GM03348 (cell line): ENCODE measurements around the gene GTPBP10.
A peak's percentile ranks its signal among the peaks of the same experiment; 100 is the strongest.
"Not testable (repeated sequence)": the region's sequence is repeated elsewhere in the genome, so short reads cannot be mapped to it uniquely, and the experiment has no call there.

Experiments
- DNase-seq: peaks from one replicate; pipeline ENCODE4 v3.0.0; 2012; ENCODE audit warnings: low spot score

Gene GTPBP10, protein sequence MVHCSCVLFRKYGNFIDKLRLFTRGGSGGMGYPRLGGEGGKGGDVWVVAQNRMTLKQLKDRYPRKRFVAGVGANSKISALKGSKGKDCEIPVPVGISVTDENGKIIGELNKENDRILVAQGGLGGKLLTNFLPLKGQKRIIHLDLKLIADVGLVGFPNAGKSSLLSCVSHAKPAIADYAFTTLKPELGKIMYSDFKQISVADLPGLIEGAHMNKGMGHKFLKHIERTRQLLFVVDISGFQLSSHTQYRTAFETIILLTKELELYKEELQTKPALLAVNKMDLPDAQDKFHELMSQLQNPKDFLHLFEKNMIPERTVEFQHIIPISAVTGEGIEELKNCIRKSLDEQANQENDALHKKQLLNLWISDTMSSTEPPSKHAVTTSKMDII

DNA sequence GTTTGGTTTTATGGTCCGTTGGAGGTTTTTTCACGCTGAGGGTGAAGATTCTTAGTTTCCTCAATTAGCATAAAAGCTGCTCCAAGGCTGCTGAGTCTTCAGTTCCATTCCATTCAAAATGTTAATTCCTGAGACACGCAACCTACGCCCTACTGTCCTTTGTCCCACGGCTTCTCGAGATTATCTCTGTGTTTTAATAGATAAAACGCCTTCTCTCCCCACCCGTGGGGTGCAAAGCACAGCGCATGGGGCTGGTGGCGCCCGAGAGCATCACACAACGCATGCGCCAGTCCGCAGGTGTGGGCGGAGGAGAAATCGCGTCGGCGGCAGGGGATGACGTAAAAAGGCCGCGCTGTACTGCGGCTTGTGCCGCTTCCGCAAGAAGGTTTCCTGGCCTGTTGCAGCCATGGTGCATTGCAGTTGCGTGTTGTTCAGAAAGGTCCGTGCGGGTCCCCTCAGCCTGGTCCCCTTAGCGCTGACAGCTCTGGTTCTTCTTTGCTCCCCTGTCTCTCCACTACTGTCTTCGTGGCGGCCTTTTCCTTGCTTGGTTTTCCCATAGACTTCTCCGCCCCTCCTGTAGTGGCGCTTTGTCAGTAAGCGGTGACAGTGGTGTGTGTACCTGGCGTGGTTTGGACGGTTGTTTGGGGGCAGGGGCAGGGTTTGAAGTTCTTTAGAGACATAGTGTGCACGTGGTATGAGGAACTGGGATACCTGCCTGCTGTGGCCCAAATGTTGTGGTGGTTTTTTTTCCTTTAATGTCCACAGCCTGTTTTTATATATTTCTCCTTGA lies at the start of gene GTPBP10:
TSS of gene GTPBP10 (plus strand) at position 381 of the 790 bp plus-strand sequence. CDS start at position 407, 26 bp downstream.
- peak; percentile 96 for DNase-seq

DNA sequence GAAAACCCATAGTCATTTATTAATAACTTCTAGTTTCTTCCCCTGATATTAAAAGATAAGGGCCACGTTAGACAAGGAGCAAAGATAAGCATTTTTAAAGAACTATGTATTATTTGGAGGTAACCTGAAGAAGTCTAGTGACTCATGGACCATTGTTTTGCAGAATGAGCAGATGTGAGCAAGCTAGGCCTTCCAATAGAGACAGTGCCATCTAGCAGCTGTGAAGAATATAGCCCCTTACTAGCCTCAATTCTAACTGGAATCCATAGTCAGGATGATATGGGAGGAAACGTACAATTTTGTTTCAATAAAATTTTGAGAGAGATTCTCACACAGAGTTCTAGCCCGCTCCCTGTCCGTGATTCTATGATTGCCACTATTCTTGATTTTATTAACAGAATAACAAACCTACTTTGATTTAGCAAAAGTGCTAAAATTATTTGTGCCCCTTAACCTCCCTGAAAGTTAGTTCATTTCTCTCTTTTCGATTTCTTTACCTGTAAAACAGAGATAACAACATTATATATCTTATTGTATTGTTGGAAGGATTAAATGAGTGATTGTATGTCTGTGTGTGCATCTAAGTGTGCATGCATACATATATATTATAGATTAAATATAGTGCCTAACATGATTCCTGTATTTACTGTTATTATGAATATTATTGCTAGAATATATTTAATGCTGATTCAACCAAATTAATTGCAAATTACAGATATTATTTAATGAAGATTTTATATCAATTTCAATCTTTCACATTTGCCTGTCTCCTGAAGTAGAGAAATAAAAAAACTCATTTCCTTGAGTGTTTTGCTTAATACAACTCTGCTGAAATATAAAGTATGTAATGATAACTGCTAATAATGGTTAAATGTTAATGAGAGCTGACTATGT lies 48.1 kb upstream of the GTPBP10 start:
- peak; percentile 83 for DNase-seq

DNA sequence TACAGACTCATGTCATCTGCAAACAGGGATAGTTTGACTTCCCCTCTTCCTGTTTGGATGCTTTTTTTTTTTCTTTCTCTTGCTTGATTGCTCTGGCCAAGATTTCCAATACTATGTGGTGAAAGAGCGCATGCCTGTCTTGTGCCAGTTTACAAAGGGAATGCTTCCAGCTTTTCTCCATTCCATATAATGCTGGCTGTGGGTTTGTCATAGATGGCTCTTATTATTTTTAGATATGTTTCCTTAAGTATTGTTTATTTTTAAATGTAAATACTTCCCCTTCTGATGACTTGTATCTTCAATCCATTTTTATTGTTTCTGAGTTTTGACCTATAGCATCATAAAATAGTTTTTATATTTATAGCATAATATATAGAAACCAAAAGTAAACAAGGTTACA lies 43.3 kb upstream of the GTPBP10 start:
- no peak for DNase-seq

DNA sequence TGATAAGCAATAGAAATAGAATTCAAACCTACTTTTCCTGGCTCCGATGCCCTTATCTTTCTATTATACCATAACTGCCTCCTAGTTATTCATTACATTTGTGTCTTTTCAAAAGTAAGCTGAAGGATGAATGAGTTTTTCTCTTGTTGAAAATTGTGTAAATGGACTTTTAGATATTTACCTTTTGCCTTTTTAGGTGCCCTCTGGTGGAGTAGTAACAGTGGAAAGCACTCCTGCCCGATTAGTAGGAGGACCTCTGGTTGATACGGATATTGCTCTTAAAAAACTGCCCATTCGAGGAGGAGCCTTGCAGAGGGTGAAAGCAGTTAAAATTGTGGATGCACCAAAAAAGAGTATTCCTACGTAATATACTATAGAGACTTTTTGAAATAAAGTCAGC lies 36.6 kb upstream of the GTPBP10 start:
- DNase-seq: no peak

DNA sequence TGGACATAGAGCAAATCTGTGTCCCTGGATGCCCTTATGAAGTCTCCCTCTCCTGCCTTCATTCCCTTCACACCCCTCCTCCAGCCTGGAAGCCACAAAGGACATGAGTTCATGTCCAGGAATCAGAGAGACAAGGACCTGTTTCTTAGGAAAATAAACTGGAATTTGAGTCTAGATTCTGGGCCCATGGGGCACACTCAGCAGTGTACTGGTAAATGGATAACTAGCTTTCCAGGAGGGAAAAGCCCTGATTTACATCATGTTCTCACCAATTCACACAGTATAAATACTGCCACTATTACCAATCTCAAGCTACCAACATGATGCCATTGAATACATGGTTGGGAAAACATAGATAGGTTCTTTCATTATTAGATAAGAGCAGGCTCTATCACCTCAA lies 35.3 kb upstream of the GTPBP10 start:
- DNase-seq: no peak

DNA sequence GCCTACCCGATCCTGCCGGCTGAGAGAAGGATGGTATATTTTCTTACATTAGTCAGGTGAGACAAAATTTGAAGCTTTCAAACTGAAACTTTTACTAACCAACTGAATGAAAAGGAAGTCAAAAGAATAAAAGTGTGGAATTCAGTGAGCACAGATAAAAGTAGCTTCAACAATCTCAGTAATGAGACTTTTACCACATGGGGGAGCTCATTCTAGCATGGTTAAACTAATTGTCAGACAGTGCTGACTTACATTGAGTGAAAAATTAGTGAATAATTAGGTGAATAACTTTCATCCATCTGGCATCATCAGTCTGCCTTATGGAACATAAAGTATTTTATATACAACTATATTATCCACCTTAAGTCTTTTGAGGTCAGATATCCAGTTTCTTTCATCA lies 33.8 kb upstream of the GTPBP10 start:
- peak; percentile 21 for DNase-seq

DNA sequence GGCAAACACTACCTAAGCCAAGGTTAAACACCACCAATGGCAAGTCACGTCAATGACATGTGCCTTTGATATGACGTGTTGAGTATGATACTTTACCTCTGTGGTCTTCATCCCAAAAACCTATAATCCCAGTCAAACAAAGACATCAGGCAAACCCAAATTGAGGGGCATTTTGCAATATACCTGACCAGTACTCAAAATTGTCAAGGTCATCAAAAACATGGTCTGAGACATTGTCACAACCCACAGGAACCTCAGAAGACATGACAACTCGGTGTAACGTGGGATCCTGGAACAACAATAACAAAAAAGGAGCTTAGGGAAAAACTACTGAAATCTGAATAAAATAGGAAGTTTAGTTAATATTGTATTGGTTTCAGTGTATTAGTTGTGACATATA lies 32.6 kb upstream of the GTPBP10 start:
- no peak for DNase-seq

DNA sequence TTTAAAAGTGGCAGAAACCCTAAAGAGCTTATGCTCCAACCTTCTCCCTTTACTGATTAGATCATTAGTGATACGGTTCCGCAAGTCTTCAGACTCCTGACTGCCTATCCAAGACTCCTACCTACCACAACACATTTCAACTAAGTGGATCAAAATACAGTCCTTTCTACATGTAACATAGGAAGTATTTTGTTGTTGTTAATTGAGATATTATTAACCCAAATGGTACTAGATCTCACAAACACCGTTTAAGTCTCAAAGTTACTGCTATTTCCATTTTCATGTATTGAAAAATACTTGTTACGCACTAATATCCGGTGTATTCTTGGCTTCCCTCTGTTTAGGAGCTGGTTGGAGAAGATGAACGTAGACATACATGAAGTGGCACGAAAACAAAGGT lies 26.5 kb upstream of the GTPBP10 start:
- no peak for DNase-seq

DNA sequence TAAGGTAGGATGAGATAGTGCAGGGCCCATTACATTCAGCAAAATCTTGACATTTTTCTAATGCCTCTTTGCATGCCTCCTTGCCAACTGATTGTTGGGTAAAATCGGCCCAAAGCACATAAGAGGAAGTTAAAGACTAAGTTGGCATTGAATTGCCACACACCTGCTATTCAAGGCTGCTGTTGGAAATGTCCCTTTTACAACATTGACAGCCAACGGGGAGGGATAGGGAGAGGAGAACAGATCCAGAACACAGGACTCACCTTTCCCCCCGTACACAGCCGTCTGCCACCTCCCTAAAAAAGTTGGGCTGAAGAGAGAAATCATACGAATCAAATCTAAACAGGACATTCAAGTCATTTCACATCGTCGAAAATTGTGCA lies 26.1 kb upstream of the GTPBP10 start:
- DNase-seq: no peak

DNA sequence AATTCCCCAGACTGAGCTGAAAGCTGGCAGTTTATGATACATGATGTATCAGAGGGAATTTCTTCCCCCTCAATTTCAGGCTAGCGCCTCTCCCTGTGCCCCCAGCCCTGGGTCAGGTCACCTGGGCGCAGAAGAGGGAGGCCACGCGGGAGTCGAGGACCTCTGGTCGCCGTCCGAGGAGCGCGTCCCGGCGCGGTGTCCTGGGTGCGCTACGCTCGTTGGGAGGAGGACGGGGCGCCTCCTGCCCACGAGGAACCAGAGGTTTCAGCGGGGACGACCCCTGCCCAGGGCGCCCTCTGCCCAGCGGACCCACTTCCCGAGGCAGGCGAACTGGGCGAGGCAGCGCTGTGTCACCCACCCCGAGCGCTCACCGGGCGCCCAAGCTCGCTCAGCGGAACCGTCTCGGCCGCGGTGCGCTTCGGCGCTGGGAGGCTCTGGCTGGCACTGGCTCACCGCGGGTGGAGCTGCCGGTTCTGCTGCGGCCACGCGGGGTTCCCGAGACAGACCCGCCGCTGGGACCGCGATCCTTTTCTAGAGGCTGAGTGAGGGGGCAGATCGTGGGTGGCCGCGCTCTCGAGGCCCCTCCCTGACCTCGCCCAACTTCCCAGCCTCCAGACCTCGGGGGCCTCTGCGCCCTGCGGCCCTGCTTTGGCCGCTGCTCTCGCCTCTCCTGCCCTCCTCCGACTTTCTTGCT lies 25.6 kb upstream of the GTPBP10 start, which contains the start of gene FAM237B:
TSS of gene FAM237B (minus strand) at position 504 of the 694 bp plus-strand sequence. CDS start 1,556 bp downstream, outside the sequence.
- DNase-seq: peak; percentile 62

DNA sequence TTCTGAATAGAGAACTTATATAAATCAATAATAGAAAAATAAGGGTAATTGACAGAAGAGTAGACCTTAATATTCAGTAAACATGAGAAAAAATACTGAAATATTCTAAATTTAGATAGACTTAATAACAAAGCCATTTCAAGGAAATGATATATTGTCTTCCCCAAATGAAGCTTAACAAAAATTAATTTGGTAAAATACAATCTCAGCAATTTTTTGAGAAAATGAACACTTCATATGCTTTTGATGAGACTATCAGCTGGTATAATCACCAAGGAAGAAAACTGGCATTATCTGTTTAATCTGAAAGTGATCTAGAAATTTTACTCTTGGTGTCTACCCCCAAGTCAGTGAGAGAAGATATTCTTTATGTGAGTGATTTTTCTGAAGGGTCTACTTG lies 23.7 kb upstream of the GTPBP10 start:
- no peak for DNase-seq

DNA sequence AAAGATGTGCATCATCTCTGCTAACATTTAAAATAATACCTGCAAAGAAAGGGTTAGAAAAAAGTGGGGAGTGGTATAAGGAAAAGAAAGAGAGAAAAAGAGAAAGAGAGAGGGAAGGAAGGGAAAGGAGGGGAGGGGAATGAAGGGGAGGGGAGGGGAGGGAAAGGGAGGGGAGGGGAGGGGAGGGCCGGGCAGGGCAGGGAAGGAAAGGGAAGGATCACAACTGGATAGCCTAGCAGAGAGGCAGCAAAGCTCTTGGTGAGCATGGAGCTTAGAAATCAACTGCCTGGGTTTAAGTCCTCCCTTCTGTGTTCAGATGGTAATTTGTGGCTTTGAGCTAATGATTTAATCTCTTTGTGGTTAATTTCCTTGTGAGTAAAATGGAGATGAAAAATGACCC lies 20.0 kb upstream of the GTPBP10 start:
- DNase-seq: no peak

DNA sequence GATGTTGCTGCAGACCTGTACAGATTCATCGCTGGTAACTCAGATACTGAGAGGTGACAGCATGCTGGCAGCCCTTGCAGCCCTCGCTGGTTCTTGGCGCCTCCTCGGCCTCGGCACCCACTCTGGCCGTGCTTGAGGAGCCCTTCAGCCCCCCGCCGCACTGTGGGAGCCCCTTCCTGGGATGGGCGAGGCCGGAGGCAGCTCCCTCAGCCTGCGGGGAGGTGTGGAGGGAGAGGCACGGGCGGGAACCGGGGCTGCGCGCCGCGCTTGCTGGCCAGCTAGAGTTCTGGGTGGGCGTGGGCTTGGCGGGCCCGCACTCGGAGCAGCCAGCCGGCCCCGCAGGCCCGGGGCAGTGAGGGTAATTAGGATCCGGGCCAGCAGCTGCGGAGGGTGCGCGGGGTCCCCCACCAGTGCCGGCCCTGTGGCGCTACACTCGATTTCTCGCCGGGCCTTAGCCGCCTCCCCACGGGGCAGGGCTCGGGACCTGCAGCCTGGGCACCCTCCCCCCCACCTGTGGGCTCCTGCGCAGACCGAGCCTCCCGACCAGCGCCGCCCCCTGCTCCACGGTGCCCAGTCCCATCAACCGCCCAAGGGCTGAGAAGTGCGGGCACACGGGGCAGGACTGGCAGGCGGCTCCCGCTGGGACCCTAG lies 12.2 kb upstream of the GTPBP10 start:
- DNase-seq: no peak

DNA sequence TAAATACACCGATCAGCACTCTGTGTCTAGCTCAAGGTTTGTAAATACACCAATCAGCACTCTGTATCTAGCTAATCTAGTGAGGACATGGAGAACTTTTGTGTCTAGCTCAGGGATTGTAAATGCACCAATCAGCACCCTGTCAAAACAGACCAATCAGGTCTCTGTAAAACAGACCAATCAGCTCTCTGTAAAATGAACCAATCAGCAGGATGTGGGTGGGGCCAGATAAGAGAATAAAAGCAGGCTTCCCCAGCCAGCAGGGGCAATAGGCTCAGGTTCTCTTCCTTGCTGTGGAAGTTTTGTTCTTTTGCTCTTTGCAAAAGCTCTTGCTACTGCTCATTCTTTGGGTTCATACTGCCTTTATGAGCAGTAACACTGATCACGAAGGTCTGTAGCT lies 11.6 kb upstream of the GTPBP10 start:
- DNase-seq: not testable (repeated sequence)

DNA sequence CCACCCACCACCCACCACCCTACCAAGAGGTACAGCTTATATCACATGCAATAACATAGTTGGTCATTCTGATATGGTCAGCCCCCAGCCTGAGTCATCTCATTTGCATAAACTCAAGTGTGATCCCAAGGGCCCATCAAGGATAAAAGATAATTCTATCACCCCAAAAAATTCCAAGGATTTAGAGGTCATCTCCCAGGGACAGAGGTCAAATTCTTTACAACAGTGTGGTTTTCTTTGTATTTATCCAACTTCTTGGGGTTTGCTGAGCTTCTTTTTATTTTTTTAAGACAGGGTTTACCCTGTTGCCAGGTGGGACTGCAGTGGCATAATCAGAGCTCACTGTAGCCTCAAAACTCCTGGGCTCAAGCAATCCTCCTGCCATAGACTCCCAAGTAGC lies 9.4 kb upstream of the GTPBP10 start:
- DNase-seq: no peak

DNA sequence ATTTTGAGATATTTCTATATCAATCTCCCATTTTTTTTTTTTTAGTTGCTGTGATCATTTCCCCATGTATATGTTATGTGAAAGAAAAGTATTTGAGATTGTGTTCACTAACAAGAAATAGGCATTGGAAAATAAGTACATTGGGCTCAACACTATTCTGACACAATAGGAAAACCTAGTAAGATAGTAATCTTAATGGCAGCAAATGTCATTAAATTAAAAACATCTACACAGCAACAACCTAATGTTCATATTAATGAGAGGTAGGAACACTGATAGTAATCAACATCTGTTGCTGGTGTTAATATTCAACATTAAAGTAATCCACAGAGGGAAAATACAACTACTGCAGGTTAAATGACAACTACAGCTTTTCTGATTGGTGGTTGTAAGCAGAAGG lies 1.5 kb upstream of the GTPBP10 start:
- DNase-seq: no peak

DNA sequence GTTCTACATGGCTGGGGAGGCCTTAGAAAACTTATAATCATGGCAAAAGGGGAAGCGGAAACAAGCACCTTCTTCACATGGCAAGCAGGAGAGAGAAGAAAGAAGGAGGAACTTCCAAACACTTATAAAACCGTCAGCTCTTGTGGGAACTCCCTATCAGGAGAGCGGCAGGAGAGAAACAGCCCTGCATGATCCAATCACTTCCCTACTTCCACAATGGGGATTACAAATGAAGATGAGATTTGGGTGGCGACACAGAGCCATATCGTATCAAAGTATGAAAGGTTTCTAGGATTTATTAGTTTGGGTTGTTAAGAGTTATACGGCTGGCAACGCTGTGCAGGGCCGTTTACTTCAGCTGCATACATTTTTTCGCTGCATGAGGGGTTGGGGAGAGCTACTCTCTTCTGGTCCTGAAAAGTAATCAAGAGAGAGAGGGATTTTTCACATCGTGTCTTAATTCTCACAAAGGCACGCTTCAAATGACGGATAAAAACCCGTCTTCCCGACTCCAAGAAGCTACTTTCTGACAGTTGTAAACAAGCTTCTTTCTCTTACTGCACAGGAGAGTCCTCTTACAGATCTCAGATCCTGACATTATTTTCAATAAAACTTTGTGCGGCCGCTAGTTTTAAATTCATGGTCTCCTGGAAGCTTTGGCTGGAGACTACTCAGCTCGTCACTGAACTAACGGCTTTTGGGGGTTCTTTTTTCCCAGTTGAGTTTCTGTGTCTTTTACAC lies 751 bp upstream of the GTPBP10 start:
- peak; percentile 41 for DNase-seq

DNA sequence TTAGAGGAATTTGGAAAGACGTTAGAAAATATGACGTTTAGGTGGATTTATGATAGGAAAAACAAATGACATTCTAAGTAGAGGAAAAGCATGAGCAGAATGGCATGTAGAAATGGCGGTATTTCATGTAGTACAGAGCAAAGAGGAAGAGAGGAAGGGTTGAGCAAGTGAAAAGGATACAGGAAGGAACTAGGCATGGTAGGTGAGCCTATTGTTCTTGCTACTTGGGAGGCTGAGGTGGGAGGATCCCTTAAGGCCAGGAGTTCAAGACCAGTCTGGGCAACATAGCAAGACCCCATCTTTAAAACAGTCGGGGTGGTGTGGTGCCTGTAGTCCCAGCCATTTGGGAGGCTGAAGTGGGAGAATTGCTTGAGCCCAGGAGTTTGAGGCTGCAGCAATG lies 1.2 kb downstream of the GTPBP10 start:
- no peak for DNase-seq

DNA sequence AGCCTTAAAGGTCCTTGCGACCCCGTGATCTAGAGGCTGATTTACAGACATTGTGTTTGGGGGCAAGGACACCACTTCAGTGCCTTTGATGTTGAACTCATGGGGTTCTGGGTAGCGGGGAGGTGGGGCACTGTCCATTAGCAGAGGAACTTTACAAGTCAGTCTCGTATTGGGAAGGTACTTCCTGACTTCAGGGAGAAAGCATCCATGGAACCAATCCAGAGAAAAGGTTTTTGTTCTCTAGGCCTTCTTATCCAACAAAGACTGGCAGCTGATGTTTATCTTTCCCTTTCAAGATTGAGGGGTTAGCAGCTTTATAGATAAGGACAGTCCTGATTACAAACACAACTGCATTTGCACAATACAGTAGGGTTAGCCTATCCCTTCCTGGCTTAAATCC lies 2.8 kb downstream of the GTPBP10 start:
- DNase-seq: no peak

DNA sequence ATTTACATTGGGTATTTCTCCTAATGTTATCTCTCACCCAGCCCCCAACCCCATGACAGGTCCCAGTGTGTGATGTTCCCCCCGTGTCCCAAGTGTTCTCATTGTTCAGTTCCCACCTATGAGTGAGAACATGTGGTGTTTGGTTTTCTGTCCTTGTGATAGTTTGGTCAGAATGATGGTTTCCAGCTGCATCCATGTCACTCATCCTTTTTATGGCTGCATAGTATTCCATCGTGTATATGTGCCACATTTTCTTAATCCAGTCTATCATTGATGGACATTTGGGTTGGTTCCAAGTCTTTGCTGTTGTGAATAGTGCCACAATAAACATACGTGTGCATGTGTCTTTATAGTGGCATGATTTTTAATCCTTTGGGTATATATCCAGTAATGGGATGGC lies 3.5 kb downstream of the GTPBP10 start:
- DNase-seq: not testable (repeated sequence)
